Endothelial cell of umbilical vein (primary cell): ENCODE measurements around the gene ESPNL. TPM values are rescaled to one million over a fixed set of nuclear protein-coding genes. Genes with fewer than 3 reads are reported as not detected.

Source experiments
- BruUV-seq: library from RNA; stranded (reverse); fragments of 400-500 nt; replicated peaks from 2 replicates; lab custom pipeline; 2021; lab: Mats Ljungman, UMichigan
- CTCF ChIA-PET: fragments of 300-600, 350-600 bp; sonication (Branson Sonifier 250); formaldehyde crosslinking; loops from one replicate; lab custom pipeline; 2021; ENCODE audit warnings: antibody characterized with exemption, inconsistent platforms; lab: Charles Lee
- POLR2A ChIA-PET: fragments of 300-600, 350-600 bp; sonication (Branson Sonifier 250); formaldehyde crosslinking; loops from one replicate; lab custom pipeline; 2021; ENCODE audit warnings: antibody characterized with exemption, inconsistent platforms; lab: Charles Lee
- DNase-seq: peaks from one replicate; pipeline ENCODE4 v3.0.0-alpha.2; 2011; ENCODE audit warnings: low read depth, low spot score
- FAIRE-seq: peaks from 2 replicates; lab custom pipeline; 2011; peaks lifted over from hg19 to GRCh38; lab: Jason Lieb, UNC
- H2AFZ ChIP-seq: 2 replicates; pipeline ENCODE4 v1.6.0; 2012; ENCODE audit warnings: low read depth, low read length, control low read depth, inconsistent platforms
- H3K27ac ChIP-seq: 2 replicates; pipeline ENCODE4 v1.5.1; 2011; ENCODE audit warnings: low read depth, mild to moderate bottlenecking, control low read depth, low read length, moderate library complexity; ENCODE audit not compliant: insufficient read depth
- H3K27me3 ChIP-seq, 2 experiments: 2 replicates each; pipeline versions ENCODE4 v1.6.0 to v1.6.1; 2011; ENCODE audit warnings: low read length in 2 of 2, mixed read lengths in 1 of 2; ENCODE audit not compliant: control insufficient read depth in 2 of 2, insufficient read depth in 2 of 2
- H3K36me3 ChIP-seq, 2 experiments: 2 replicates in 1 of 2; 3 replicates in 1 of 2; pipeline ENCODE4 v1.5.1; 2011; ENCODE audit warnings: low read length in 2 of 2, mild to moderate bottlenecking in 1 of 2, moderate library complexity in 1 of 2; ENCODE audit not compliant: control insufficient read depth in 2 of 2, insufficient read depth in 2 of 2; ENCODE audit errors: extremely low read depth in 1 of 2
- H3K4me1 ChIP-seq: 3 replicates; pipeline ENCODE4 v1.5.1; 2011; ENCODE audit warnings: mild to moderate bottlenecking, low read length; ENCODE audit not compliant: control insufficient read depth, insufficient read depth; ENCODE audit errors: extremely low read depth
- H3K4me2 ChIP-seq: 2 replicates; pipeline ENCODE4 v1.6.1; 2011; ENCODE audit warnings: low read length, control low read depth, mixed read lengths; ENCODE audit not compliant: insufficient read depth
- H3K4me3 ChIP-seq, 3 experiments: fragments of 200-600 bp in 1 of 3; sonication (generic), shearing (Covaris generic) in 1 of 3; replicated peaks in 1 of 3; 2 replicates each; pipeline ENCODE4 v1.5.1; 2011 to 2016; ENCODE audit warnings: control low read depth in 3 of 3, low read length in 3 of 3, mild to moderate bottlenecking in 2 of 3, inconsistent platforms in 1 of 3, low read depth in 1 of 3, moderate library complexity in 1 of 3; ENCODE audit not compliant: insufficient read depth in 1 of 3
- H3K79me2 ChIP-seq: 2 replicates; pipeline ENCODE4 v1.6.0; 2012; ENCODE audit warnings: low read length, inconsistent platforms; ENCODE audit not compliant: control insufficient read depth, insufficient read depth
- H3K9ac ChIP-seq: replicated peaks from 2 replicates; pipeline ENCODE3; 2011; ENCODE audit warnings: low read length, control low read depth; ENCODE audit not compliant: insufficient read depth; ENCODE audit errors: extremely low read depth
- H3K9me1 ChIP-seq: replicated peaks from 3 replicates; pipeline ENCODE4 v1.6.0; 2011; ENCODE audit warnings: mild to moderate bottlenecking, low read length; ENCODE audit not compliant: control insufficient read depth, insufficient read depth; ENCODE audit errors: extremely low read depth
- H3K9me3 ChIP-seq: replicated peaks from 2 replicates; pipeline ENCODE4 v1.5.1; 2012; ENCODE audit warnings: low read length, inconsistent platforms; ENCODE audit not compliant: control insufficient read depth, insufficient read depth
- H4K20me1 ChIP-seq: replicated peaks from 2 replicates; pipeline ENCODE3; 2011; ENCODE audit warnings: mild to moderate bottlenecking, low read length; ENCODE audit not compliant: control insufficient read depth, insufficient read depth; ENCODE audit errors: extremely low read depth
- EZH2 ChIP-seq: IDR thresholded peaks from 2 replicates; pipeline ENCODE4 v1.6.1; 2012; ENCODE audit warnings: borderline replicate concordance, low read depth, mild to moderate bottlenecking, moderate library complexity, low read length, inconsistent platforms; ENCODE audit not compliant: severe bottlenecking
- GATA2 ChIP-seq: IDR thresholded peaks from 2 replicates; pipeline ENCODE4 v1.7.0; 2011; ENCODE audit warnings: low read depth, mild to moderate bottlenecking, moderate library complexity, mixed read lengths, low read length; ENCODE audit not compliant: insufficient read length, insufficient read depth
- JUN ChIP-seq: IDR thresholded peaks from 2 replicates; pipeline ENCODE4 v1.6.1; 2011; ENCODE audit warnings: borderline replicate concordance, low read depth; ENCODE audit not compliant: insufficient read length, insufficient read depth
- MAX ChIP-seq: IDR thresholded peaks from 2 replicates; pipeline ENCODE4 v1.6.1; 2011; ENCODE audit not compliant: insufficient read depth, insufficient read length
- MYC ChIP-seq: IDR thresholded peaks from one replicate; pipeline ENCODE4 v1.6.1; 2011; ENCODE audit warnings: mild to moderate bottlenecking, low read depth, low read length
- POLR2A ChIP-seq: IDR thresholded peaks from 2 replicates; pipeline ENCODE4 v1.6.1; 2012; ENCODE audit warnings: low read depth, mild to moderate bottlenecking, control low read depth, low read length
- POLR2AphosphoS5 ChIP-seq: IDR thresholded peaks from 2 replicates; pipeline ENCODE4 v1.6.1; 2012; ENCODE audit warnings: low read depth, mild to moderate bottlenecking, control low read depth, low read length, moderate library complexity; ENCODE audit not compliant: insufficient read depth
- dilution Hi-C: fragments of 300-500 bp; cut with MboI; formaldehyde crosslinking; loops from one replicate; pipeline ENCODE4 v1.15.0; 2019; ENCODE audit warnings: low sequenced_read_pairs; ENCODE audit not compliant: extremely low pct_ligation_motif_present
- intact Hi-C: fragments of 100-400 bp; cut with micrococcal nuclease; formaldehyde crosslinking; loops from one replicate; pipeline ENCODE4 v1.10.0; 2022
- polyA plus RNA-seq, 4 experiments: library from polyadenylated mRNA; depleted of rRNA in 3 of 4; stranded (reverse) in 3 of 4; unstranded in 1 of 4; fragments of >200 nt; gene quantifications; 2 replicates each; pipeline versions ENCODE4 v1.2.1 to v1.2.3, GENCODE V29; 2011 to 2012; ENCODE audit warnings: missing spikeins in 1 of 4
- total RNA-seq: library from RNA; stranded (reverse); gene quantifications from 2 replicates; pipeline ENCODE4 v1.2.3, GENCODE V29; 2021

Gene ESPNL
- total and polyA plus RNA-seq, 2 donors (not counting 3 experiments of a cell fraction or from before 2014, with no cell fraction given): not detected

DNA sequence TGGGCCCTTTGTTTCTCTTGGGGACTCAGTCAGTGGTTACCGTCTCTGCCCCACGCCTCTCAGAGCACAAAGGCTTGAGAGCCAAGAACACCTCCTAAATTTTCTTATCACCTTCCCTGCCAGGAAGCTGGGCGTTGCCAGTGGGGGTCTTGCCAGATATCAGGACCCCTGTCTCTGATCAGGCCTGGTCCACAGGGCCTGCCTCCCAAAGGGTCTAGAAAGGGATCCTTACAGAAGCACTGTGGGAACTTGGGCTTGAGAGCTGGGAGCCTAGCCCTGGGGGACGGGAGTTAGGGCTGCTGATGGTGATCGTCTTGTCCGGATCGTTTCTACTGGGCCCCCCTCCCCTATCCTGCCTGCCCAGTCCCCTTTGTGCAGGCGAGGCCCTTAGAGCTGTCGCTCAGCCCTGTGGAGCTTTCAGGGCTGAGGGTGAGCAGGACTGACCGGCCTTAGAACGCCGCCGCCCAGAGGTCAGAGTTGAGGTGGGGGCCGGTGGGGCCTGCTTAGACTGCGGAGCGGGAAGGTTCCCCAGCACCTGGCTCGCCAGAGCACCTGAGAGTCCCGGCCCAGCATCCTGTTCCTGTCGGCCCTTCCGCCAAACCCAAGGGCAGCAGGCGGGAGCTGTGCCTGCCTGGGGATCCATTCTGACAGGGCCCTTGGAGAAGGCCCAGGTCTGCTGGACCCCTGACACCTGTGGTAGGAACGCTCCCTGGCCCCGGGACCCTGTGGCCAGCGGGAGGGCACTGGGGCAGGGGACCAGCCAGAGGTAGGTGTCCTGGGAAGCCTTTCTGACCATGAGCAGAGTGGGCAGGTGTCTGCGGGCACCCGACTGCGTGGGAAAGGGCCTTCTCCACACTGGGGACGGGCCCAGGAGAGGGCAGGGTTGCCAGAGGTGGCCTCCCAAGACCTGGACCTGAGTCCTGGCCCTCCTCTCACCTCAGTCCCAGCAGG, 956 bp downstream of the ESPNL start:
- POLR2A ChIA-PET: no interaction called here
- H2AFZ ChIP-seq: no peak overlapping the region
- no peak overlapping the region for H3K4me3 ChIP-seq
- FAIRE-seq (no peak), DNase-seq (no peak)
- dilution Hi-C loops: no loop called here
- no peak overlapping the region for H3K27ac ChIP-seq
- no peaks in the 10 kb centered on the region for H3K79me2 ChIP-seq
- BruUV-seq: no TSS peak
- intact Hi-C loops: loop anchor here (10.0 kb wide), 1 partner anchor 176 kb away; no protein-coding TSS in a partner anchor
- H3K4me2 ChIP-seq: no peak overlapping the region
- no peaks in the 10 kb centered on the region for H4K20me1 ChIP-seq
- CTCF ChIA-PET: no interaction called here
- H3K9me1 ChIP-seq: no peaks in the 10 kb centered on the region
- no peaks in the 10 kb centered on the region for H3K27me3 ChIP-seq
- H3K36me3 ChIP-seq: no peaks in the 10 kb centered on the region
- no peaks in the 10 kb centered on the region for H3K4me1 ChIP-seq
- no peaks in the 10 kb centered on the region for H3K9me3 ChIP-seq
- H3K9ac ChIP-seq: no peak overlapping the region
- no peak for TF ChIP-seq GATA2
- TF ChIP-seq POLR2AphosphoS5: no peak

- H3K27me3 ChIP-seq: no peaks in the 10 kb centered on the region
- H4K20me1 ChIP-seq: no peaks in the 10 kb centered on the region
- ChIA-PET CTCF (no interaction called here), POLR2A (no interaction called here)
- no peaks in the 10 kb centered on the region for H3K9me1 ChIP-seq
- H3K4me1 ChIP-seq: no peaks in the 10 kb centered on the region
- H3K9ac ChIP-seq: no peak overlapping the region
- dilution Hi-C loops: no loop called here
- no peak for FAIRE-seq
- H3K27ac ChIP-seq: no peak overlapping the region
- TF ChIP-seq JUN (no peak), MAX (no peak), EZH2 (no peak), POLR2A (no peak), MYC (no peak), GATA2 (no peak)
- no TSS peak for BruUV-seq
- H3K9me3 ChIP-seq: no peaks in the 10 kb centered on the region
- no peak overlapping the region for H2AFZ ChIP-seq
- H3K4me3 ChIP-seq: no peak overlapping the region
- H3K4me2 ChIP-seq: no peak overlapping the region
- no peak for DNase-seq
- no peaks in the 10 kb centered on the region for H3K36me3 ChIP-seq
- intact Hi-C loops: loop anchor here (10.0 kb wide), 1 partner anchor 177 kb away; no protein-coding TSS in a partner anchor
- no peaks in the 10 kb centered on the region for H3K79me2 ChIP-seq
These were observed 2.0 kb downstream of the ESPNL start for GRCh38 chr2:238101891-238102841.
